Astrocyte (in vitro differentiated cells and primary cell): ENCODE results near the gene FXYD4. TPM values are rescaled to one million over a fixed set of nuclear protein-coding genes. Genes with fewer than 3 reads are reported as not detected.

ENCODE experiments used
- DNase-seq: peaks from one replicate; pipeline ENCODE4 v3.0.0-alpha.2; 2010; ENCODE audit warnings: low read depth
- FAIRE-seq: peaks from 2 replicates; lab custom pipeline; 2011; peaks lifted over from hg19 to GRCh38; lab: Jason Lieb, UNC
- H2AFZ ChIP-seq: 2 replicates; pipeline ENCODE4 v1.6.0; 2012; ENCODE audit warnings: low read depth, low read length, inconsistent platforms
- H3K27ac ChIP-seq: 2 replicates; pipeline ENCODE4 v1.5.1; 2011; ENCODE audit warnings: low read depth, low read length, inconsistent platforms
- H3K27me3 ChIP-seq: 2 replicates; pipeline ENCODE4 v1.6.0; 2011; ENCODE audit warnings: low read length, inconsistent platforms; ENCODE audit not compliant: insufficient read depth
- H3K36me3 ChIP-seq: 2 replicates; pipeline ENCODE4 v1.5.1; 2011; ENCODE audit warnings: low read length, inconsistent platforms; ENCODE audit not compliant: insufficient read depth
- H3K4me1 ChIP-seq: 2 replicates; pipeline ENCODE4 v1.5.1; 2011; ENCODE audit warnings: low read length, inconsistent platforms; ENCODE audit not compliant: insufficient read depth
- H3K4me2 ChIP-seq: 2 replicates; pipeline ENCODE4 v1.6.0; 2012; ENCODE audit warnings: low read length, inconsistent platforms
- H3K4me3 ChIP-seq: 2 replicates; pipeline ENCODE4 v1.5.1; 2011; ENCODE audit warnings: low read depth, mild to moderate bottlenecking, low read length, inconsistent platforms; ENCODE audit not compliant: insufficient read depth
- H3K79me2 ChIP-seq: 2 replicates; pipeline ENCODE4 v1.6.0; 2012; ENCODE audit warnings: mild to moderate bottlenecking, low read length, inconsistent platforms; ENCODE audit not compliant: insufficient read depth
- H3K9ac ChIP-seq: 2 replicates; pipeline ENCODE4 v1.6.0; 2012; ENCODE audit warnings: mild to moderate bottlenecking, low read length, inconsistent platforms
- H3K9me3 ChIP-seq: 2 replicates; pipeline ENCODE4 v1.5.1; 2012; ENCODE audit warnings: low read depth, mild to moderate bottlenecking, low read length, inconsistent platforms; ENCODE audit not compliant: insufficient read depth
- H4K20me1 ChIP-seq: 2 replicates; pipeline ENCODE4 v1.6.0; 2012; ENCODE audit warnings: low read length, inconsistent platforms; ENCODE audit not compliant: insufficient read depth
- H3K27ac Mint-ChIP-seq: one replicate; pipeline ENCODE4 v1.8.0; 2021; ENCODE audit warnings: mild to moderate bottlenecking, mixed read lengths; ENCODE audit not compliant: unreplicated experiment
- H3K27me3 Mint-ChIP-seq: one replicate; pipeline ENCODE4 v1.8.0; 2021; ENCODE audit warnings: low read depth, mixed read lengths; ENCODE audit not compliant: unreplicated experiment
- H3K36me3 Mint-ChIP-seq: one replicate; pipeline ENCODE4 v1.8.0; 2021; ENCODE audit warnings: low read depth, mixed read lengths; ENCODE audit not compliant: unreplicated experiment
- H3K4me1 Mint-ChIP-seq: one replicate; pipeline ENCODE4 v1.8.0; 2021; ENCODE audit warnings: low read depth, mixed read lengths; ENCODE audit not compliant: unreplicated experiment
- H3K4me3 Mint-ChIP-seq: one replicate; pipeline ENCODE4 v1.8.0; 2021; ENCODE audit warnings: mild to moderate bottlenecking, moderate library complexity, mixed read lengths; ENCODE audit not compliant: unreplicated experiment
- H3K9me3 Mint-ChIP-seq: one replicate; pipeline ENCODE4 v1.8.0; 2021; ENCODE audit warnings: mild to moderate bottlenecking, mixed read lengths; ENCODE audit not compliant: unreplicated experiment
- CTCF ChIP-seq: IDR thresholded peaks from 2 replicates; pipeline ENCODE4 v1.5.1; 2011; ENCODE audit warnings: low read depth, mild to moderate bottlenecking, inconsistent platforms, low read length, moderate library complexity; ENCODE audit not compliant: insufficient read depth
- EZH2 ChIP-seq: IDR thresholded peaks from 2 replicates; pipeline ENCODE4 v1.6.1; 2012; ENCODE audit warnings: mild to moderate bottlenecking, low read length, inconsistent platforms; ENCODE audit not compliant: insufficient read depth
- total RNA-seq: library from RNA; stranded (reverse); gene quantifications from 2 replicates; pipeline ENCODE4 v1.2.1, GENCODE V29; 2021

The FXYD4 gene
- total RNA-seq, 1 donor from 2014 or later, result not detected

- Histone ChIP-seq H3K79me2 (no peaks in the 10 kb centered on the region), H3K4me2 (no peak overlapping the region), H3K27ac (no peak overlapping the region), H2AFZ (no peak overlapping the region), H3K4me3 (no peak overlapping the region), H3K9ac (no peak overlapping the region), H3K4me1 (no peaks in the 10 kb centered on the region), H3K36me3 (no peaks in the 10 kb centered on the region), H3K27me3 (no peaks in the 10 kb centered on the region), H4K20me1 (no peaks in the 10 kb centered on the region), H3K9me3 (no peaks in the 10 kb centered on the region)
- no peak for TF ChIP-seq EZH2
- TF ChIP-seq CTCF, result no peak
- FAIRE-seq (no peak), DNase-seq (no peak)
- Mint-ChIP-seq H3K4me1 (no peaks in the 10 kb centered on the region), H3K27me3 (peaks cover 7% of the 10 kb centered on the region), H3K4me3 (no peak overlapping the region), H3K36me3 (no peaks in the 10 kb centered on the region), H3K9me3 (no peaks in the 10 kb centered on the region), H3K27ac (no peak overlapping the region)
These were observed 4.1 kb downstream of the FXYD4 start for GRCh38 chr10:43375401-43376020.

GRCh38 chr10:43376046-43376635 is 4.7 kb downstream of the FXYD4 start:
- H3K36me3 ChIP-seq, result no peaks in the 10 kb centered on the region
- H3K27ac ChIP-seq, result no peak overlapping the region
- no peaks in the 10 kb centered on the region for H4K20me1 ChIP-seq
- no peak overlapping the region for H3K27ac Mint-ChIP-seq
- peaks cover 2% of the 10 kb centered on the region for H3K36me3 Mint-ChIP-seq
- no peak overlapping the region for H3K4me2 ChIP-seq
- H2AFZ ChIP-seq, result no peak overlapping the region
- no peaks in the 10 kb centered on the region for H3K9me3 Mint-ChIP-seq
- peaks cover 3% of the 10 kb centered on the region for H3K4me1 Mint-ChIP-seq
- no peaks in the 10 kb centered on the region for H3K4me1 ChIP-seq
- no peak for TF ChIP-seq CTCF
- TF ChIP-seq EZH2, result no peak
- no peaks in the 10 kb centered on the region for H3K79me2 ChIP-seq
- no peak overlapping the region for H3K4me3 Mint-ChIP-seq
- no peak overlapping the region for H3K4me3 ChIP-seq
- no peak overlapping the region for H3K9ac ChIP-seq
- no peaks in the 10 kb centered on the region for H3K27me3 ChIP-seq
- FAIRE-seq, result no peak
- peaks cover 7% of the 10 kb centered on the region for H3K27me3 Mint-ChIP-seq
- H3K9me3 ChIP-seq, result no peaks in the 10 kb centered on the region
- no peak for DNase-seq

- FAIRE-seq, result no peak
- no peaks in the 10 kb centered on the region for H3K79me2 ChIP-seq
- TF ChIP-seq EZH2 (no peak), CTCF (no peak)
- H3K4me1 ChIP-seq, result no peaks in the 10 kb centered on the region
- no peaks in the 10 kb centered on the region for H4K20me1 ChIP-seq
- H3K9ac ChIP-seq, result no peak overlapping the region
- no peaks in the 10 kb centered on the region for H3K36me3 ChIP-seq
- Mint-ChIP-seq H3K36me3 (peaks cover 2% of the 10 kb centered on the region), H3K4me3 (no peak overlapping the region), H3K9me3 (no peaks in the 10 kb centered on the region), H3K27ac (no peak overlapping the region), H3K27me3 (peaks cover 7% of the 10 kb centered on the region), H3K4me1 (peaks cover 3% of the 10 kb centered on the region)
- no peak overlapping the region for H3K4me2 ChIP-seq
- H3K9me3 ChIP-seq, result no peaks in the 10 kb centered on the region
- no peak overlapping the region for H3K4me3 ChIP-seq
- no peaks in the 10 kb centered on the region for H3K27me3 ChIP-seq
- no peak overlapping the region for H2AFZ ChIP-seq
- no peak for DNase-seq
- H3K27ac ChIP-seq, result no peak overlapping the region
These were observed 5.5 kb downstream of the FXYD4 start for GRCh38 chr10:43376828-43377423.
